HG02870 (cell line): ENCODE results near the gene TAS1R1.
A peak's percentile ranks its signal among the peaks of the same experiment; 100 is the strongest.
"Not testable (repeated sequence)": the region's sequence is repeated elsewhere in the genome, so short reads cannot be mapped to it uniquely, and the experiment has no call there.

Source experiments
- ATAC-seq: cut with Tn5 transposase; IDR thresholded peaks from one replicate; pipeline ENCODE4 v1.9.1; 2021; ENCODE audit warnings: mild to moderate bottlenecking, moderate library complexity; ENCODE audit not compliant: unreplicated experiment

TAS1R1 gene

GRCh38 chr1:6588128-6588892, 33.2 kb downstream of the TAS1R1 start:
- no peak for ATAC-seq

DNA sequence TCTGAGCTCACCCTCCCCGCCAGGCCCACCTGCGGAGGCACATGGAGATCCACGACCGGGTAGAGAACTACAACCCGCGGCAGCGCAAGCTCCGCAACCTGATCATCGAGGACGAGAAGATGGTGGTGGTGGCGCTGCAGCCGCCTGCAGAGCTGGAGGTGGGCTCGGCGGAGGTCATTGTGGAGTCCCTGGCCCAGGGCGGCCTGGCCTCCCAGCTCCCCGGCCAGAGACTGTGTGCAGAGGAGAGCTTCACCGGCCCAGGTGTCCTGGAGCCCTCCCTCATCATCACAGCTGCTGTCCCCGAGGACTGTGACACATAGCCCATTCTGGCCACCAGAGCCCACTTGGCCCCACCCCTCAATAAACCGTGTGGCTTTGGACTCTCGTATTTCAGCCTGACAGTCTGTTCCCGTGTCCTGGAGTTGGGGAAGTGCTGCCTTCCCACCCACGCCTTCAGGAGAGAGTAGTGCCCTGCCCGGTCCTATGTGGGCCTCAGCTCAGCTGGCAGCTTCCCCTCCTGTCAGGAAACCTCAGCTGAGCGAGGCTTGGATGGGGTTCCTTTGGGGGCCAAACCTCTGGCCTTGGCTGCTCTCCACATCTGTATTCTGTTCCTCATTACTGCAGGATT, 33.9 kb downstream of the TAS1R1 start:
- ATAC-seq = no peak

GRCh38 chr1:6590046-6590445, 34.9 kb downstream of the TAS1R1 start:
- no peak for ATAC-seq

- no peak for ATAC-seq
Measured at GRCh38 chr1:6591222-6591621, 36.1 kb downstream of the TAS1R1 start.

GRCh38 chr1:6591644-6592043, 36.5 kb downstream of the TAS1R1 start:
- ATAC-seq = no peak

- ATAC-seq = no peak
Measured at GRCh38 chr1:6592441-6592840, 37.3 kb downstream of the TAS1R1 start.

- no peak for ATAC-seq
Measured at GRCh38 chr1:6592865-6593593, 37.9 kb downstream of the TAS1R1 start.

DNA sequence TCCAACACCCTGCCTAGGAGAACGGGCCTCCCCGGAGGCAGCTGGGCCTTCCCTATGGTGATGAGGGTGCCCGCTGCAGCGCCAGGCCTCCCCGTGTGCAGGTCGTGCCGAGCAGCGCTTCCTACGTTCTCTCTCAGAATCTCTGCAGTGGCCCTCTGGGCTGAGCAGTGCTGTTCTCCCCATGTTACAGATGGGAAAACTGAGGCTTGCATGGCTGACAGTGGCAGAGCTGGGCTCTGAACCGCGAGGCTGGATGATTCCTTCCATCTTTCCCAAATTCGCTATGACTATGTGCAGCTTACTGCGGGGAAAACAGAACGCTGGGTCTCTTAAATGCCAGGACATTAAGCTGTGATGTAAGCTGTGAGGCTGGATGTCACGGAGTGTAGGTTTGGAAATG, 38.7 kb downstream of the TAS1R1 start:
- no peak for ATAC-seq

DNA sequence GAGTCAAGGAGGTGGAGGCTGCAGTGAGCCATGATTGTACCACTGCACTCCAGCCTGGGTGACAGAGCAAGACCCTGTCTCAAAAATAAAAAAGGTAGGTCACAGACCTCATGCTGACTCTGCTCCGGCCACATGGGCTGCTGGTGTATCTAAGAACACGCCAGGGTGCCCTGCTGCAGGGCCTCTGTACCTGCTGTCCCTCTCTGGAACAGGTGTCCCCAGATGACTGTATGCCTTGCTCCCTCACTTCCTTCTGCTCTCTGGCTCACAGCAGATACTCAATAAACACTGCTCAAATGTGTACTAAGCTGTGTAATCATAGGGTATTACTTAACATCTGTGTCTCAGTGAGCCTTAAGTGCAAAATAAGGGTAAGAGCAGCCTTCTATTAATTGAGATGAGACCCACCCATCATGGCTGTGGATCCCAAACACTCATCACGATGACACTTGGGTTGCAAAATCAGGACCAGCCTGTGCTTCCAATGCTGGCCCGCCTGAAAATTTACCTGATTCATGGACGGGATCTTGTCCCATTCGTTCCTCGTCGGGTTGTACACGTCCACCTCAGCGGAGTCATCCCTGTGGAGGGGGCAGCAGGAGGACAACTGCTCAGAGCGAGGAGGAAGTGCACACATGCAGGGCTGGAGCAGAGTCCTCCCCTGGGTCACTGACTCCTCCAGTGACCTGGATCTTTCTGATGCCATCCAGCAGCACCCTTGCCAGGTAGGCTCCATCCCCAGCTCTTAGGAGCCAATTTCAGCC, 40.1 kb downstream of the TAS1R1 start:
- no peak for ATAC-seq

DNA sequence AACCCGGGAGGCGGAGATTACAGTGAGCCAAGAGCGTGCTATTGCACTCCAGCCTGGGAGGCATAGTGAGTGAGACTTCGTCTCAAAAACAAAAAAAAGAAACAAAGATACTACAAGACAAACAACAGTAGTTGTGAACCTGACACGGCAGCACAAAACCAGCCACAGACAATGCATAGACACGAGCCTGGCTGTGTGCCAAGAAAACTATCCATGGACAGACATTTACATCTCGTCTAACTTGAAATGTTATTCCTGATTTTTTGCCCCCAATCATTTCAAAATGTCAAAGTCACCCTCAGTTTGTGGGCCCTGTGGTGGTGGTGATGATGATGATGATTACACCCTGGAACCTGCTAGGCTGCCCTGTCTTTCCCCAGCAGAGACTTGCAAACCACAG, 41.2 kb downstream of the TAS1R1 start:
- no peak for ATAC-seq

- ATAC-seq = no peak
Measured at GRCh38 chr1:6596886-6597776, 42.0 kb downstream of the TAS1R1 start.

DNA sequence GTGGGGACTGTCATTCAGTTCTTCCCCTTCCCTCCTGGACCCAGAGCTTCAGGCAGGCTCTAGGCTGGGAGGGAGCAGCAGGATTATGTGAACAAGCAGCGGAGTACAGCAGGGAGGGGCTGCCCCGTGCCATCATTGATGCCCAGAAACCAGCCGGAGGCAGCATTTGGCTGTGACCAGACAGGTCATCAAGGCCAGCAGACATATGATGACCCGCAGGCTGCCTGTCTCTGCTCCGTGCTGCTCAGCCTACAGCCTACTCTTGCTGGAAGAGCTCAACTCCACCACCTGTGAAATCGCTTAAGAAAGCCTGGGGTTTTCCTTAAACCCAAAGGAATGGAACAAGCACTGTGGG, 42.6 kb downstream of the TAS1R1 start:
- ATAC-seq = no peak

DNA sequence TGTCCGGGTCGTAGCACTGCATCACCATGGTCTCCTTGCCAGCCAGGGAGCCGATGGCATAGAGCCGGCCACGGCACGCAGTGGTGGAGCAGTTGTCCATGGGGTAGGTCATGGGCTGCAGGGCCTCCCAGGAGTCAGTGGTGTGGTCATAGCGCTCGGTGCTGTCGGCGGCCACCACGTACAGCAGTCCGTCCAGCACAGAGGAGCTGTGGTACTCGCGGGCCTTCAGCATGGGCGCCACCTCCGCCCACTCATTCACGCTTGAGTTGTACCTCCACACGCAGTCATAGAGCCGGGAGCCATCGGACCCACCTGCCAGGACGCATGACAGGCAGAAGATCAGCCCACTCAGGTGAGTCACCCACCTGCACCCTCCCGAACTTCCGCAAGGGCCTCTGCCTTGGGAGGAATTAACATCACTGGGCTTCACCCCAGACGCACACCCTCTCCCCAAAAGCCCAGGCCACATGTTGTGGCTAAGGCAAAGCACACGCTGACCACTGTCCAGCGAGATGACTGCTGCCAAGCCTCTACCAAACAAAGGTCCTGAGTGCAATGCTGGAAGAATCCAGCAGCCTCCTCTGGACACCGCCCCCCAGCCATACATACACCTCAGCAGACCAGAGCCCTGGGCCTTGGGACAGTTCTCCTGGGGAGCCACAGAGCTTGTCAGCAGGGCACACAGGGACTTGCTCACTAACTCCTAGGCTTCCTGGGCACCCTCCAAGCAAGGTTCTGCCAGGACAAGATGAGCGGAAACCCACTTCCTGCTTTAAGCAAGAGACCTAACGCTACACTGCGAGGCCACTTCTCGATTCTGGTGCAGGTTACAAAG, 44.3 kb downstream of the TAS1R1 start:
- ATAC-seq = no peak

GRCh38 chr1:6599991-6600390, 44.9 kb downstream of the TAS1R1 start:
- not testable (repeated sequence) for ATAC-seq

- no peak for ATAC-seq
Measured at GRCh38 chr1:6600410-6601048, 45.4 kb downstream of the TAS1R1 start.

DNA sequence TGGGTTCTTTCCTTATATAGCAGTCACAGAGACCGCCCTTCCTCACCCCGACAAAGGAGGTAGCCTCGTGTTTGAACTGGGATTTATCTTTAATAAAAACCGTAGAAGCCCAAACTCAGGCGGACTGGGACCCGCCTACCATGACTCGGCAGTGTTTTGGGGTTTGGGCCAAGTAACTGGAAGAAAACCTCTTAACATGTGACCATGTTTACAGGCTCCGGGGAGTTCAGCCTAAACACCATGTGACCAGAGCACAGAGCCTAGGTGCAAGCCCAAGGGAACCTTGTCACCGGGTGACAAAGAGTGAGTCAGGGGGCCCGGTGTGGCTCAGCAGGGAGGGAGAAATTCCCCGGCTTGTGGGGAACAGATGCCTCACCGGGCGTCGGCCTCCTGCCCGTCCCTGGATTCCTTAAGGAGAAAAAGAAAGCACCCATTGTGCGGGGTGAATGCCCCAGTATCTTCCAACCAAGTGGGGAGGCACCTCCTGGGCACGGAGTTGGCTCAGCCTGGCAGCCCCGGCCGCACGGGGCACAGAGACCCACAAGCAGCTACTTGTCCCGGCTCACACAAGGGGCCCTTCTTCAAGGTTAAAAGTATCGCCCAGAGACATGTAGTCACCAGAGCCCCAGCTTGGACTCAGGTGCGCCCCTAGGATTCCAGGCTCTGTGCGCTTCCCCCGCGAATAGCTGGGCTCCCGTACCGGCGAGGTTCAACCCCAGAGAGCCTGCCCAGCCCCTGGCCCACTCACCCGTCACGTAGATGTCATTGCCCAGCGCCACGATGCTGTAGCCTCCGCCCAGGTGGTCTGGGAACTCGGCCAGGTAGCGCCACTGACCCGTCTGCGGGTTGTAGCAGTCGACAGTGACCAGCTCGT, 46.2 kb downstream of the TAS1R1 start:
- peak; percentile 37 for ATAC-seq

- ATAC-seq = peak; percentile 29
Measured at GRCh38 chr1:6601923-6602668, 47.0 kb downstream of the TAS1R1 start.
